SK-N-SH treated with all-trans-retinoic acid at 6 μM for 48 hours (cell line): ENCODE measurements around the gene TESPA1.

Experiments
- ZNF8 ChIP-seq: fragments of 450-650 bp; formaldehyde crosslinking; IDR thresholded peaks from 2 replicates; pipeline ENCODE4 v1.5.0; 2020; ENCODE audit warnings: mild to moderate bottlenecking, moderate library complexity
- TF ChIP-seq, protein P1 (sequence below): fragments of 250-450 bp; sonication (Bioruptor Pico); IDR thresholded peaks from 2 replicates; pipeline ENCODE4 v1.5.1; 2020; ENCODE audit warnings: low read depth, mild to moderate bottlenecking, moderate library complexity

DNA sequence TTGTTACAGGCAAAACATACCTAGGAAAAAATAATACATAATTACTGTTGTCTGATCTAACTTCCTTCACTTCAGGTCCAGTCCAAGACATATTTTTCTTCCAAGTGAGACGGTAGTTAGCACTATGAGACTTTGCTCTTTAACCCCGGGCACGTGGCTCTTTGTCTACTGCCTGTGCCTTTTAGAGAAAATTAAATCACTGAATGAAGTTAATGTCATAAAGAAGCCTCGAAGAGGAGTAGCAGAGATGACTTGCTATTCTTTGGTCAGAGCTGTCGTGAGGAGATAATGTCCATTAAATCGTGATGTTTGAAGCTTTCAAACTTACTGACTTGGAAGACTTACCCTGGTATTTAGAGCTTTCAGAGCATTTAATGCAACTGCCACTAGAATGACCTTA lies 8.7 kb downstream of the TESPA1 start:
- TF ChIP-seq, protein P1, sequence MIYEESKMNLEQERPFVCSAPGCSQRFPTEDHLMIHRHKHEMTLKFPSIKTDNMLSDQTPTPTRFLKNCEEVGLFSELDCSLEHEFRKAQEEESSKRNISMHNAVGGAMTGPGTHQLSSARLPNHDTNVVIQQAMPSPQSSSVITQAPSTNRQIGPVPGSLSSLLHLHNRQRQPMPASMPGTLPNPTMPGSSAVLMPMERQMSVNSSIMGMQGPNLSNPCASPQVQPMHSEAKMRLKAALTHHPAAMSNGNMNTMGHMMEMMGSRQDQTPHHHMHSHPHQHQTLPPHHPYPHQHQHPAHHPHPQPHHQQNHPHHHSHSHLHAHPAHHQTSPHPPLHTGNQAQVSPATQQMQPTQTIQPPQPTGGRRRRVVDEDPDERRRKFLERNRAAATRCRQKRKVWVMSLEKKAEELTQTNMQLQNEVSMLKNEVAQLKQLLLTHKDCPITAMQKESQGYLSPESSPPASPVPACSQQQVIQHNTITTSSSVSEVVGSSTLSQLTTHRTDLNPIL, result no peak
- TF ChIP-seq ZNF8 (CRISPR knock-in tag), result no peak
